BLaER1 (cell line): ENCODE results near the gene MEGF11.

Experiments used
- H3K27ac ChIP-seq: shearing (Covaris generic); formaldehyde crosslinking; 2 replicates; pipeline ENCODE4 v1.8.1; 2022
- H3K27me3 ChIP-seq: shearing (Covaris generic); formaldehyde crosslinking; 2 replicates; pipeline ENCODE4 v1.8.1; 2022
- H3K36me3 ChIP-seq: shearing (Covaris generic); formaldehyde crosslinking; 2 replicates; pipeline ENCODE4 v1.8.1; 2022
- H3K4me1 ChIP-seq: shearing (Covaris generic); formaldehyde crosslinking; 2 replicates; pipeline ENCODE4 v1.8.1; 2022
- H3K4me2 ChIP-seq: shearing (Covaris generic); formaldehyde crosslinking; 2 replicates; pipeline ENCODE4 v1.8.1; 2022
- H3K4me3 ChIP-seq: shearing (Covaris generic); formaldehyde crosslinking; 2 replicates; pipeline ENCODE4 v1.8.1; 2022
- H3K9ac ChIP-seq: shearing (Covaris generic); formaldehyde crosslinking; 2 replicates; pipeline ENCODE4 v1.8.1; 2022
- H3K9me3 ChIP-seq: shearing (Covaris generic); formaldehyde crosslinking; 2 replicates; pipeline ENCODE4 v1.8.1; 2022
- H4K20me1 ChIP-seq: shearing (Covaris generic); formaldehyde crosslinking; 2 replicates; pipeline ENCODE4 v1.8.1; 2022
- Cebpa-rat ChIP-seq: shearing (Covaris generic); IDR thresholded peaks from 2 replicates; pipeline ENCODE4 v1.8.1; 2022

Gene MEGF11

GRCh38 chr15:65939901-65940617 is 313.5 kb downstream of the MEGF11 start:
- Histone ChIP-seq H3K36me3 (no peaks in the 10 kb centered on the region), H3K4me2 (no peak overlapping the region), H3K27me3 (no peaks in the 10 kb centered on the region), H3K9ac (no peak overlapping the region), H3K4me1 (no peaks in the 10 kb centered on the region), H4K20me1 (no peaks in the 10 kb centered on the region), H3K9me3 (no peaks in the 10 kb centered on the region), H3K4me3 (no peak overlapping the region), H3K27ac (no peak overlapping the region)
- no peak for TF ChIP-seq Cebpa-rat

GRCh38 chr15:65938604-65939003 is 314.9 kb downstream of the MEGF11 start:
- Histone ChIP-seq H3K4me2 (no peak overlapping the region), H3K27me3 (no peaks in the 10 kb centered on the region), H3K4me3 (no peak overlapping the region), H3K9ac (no peak overlapping the region), H3K27ac (no peak overlapping the region), H3K36me3 (no peaks in the 10 kb centered on the region), H4K20me1 (no peaks in the 10 kb centered on the region), H3K9me3 (no peaks in the 10 kb centered on the region), H3K4me1 (no peaks in the 10 kb centered on the region)
- TF ChIP-seq Cebpa-rat = no peak

DNA sequence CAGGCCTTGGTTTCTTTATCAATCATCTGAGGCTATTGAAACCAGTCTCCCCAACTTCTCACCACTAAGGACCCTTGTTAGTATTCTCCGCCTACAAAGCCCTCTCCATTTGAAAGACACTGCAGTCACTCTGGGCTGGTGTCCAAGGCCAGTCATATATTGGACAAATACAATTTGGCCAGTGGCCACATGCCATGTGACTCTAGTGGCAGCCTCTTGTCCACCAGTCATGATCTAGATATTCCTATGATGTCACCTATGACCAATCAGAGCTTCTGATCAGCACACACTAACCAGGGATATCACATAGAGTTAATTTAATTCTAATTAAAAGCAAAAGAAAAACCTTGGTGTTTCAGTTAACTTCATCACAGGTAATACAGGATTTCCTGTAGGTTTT is 316.1 kb downstream of the MEGF11 start:
- Histone ChIP-seq H3K27me3 (no peaks in the 10 kb centered on the region), H3K9me3 (no peaks in the 10 kb centered on the region), H3K4me3 (no peak overlapping the region), H3K4me1 (no peaks in the 10 kb centered on the region), H3K9ac (no peak overlapping the region), H3K4me2 (no peak overlapping the region), H3K27ac (no peak overlapping the region), H3K36me3 (no peaks in the 10 kb centered on the region), H4K20me1 (no peaks in the 10 kb centered on the region)
- TF ChIP-seq Cebpa-rat = no peak

- Histone ChIP-seq H3K4me2 (no peak overlapping the region), H3K4me3 (no peak overlapping the region), H3K9ac (no peak overlapping the region), H3K36me3 (no peaks in the 10 kb centered on the region), H3K27me3 (no peaks in the 10 kb centered on the region), H4K20me1 (no peaks in the 10 kb centered on the region), H3K4me1 (no peaks in the 10 kb centered on the region), H3K9me3 (no peaks in the 10 kb centered on the region), H3K27ac (no peak overlapping the region)
- no peak for TF ChIP-seq Cebpa-rat
Measured at GRCh38 chr15:65937054-65937453, 316.5 kb downstream of the MEGF11 start.

DNA sequence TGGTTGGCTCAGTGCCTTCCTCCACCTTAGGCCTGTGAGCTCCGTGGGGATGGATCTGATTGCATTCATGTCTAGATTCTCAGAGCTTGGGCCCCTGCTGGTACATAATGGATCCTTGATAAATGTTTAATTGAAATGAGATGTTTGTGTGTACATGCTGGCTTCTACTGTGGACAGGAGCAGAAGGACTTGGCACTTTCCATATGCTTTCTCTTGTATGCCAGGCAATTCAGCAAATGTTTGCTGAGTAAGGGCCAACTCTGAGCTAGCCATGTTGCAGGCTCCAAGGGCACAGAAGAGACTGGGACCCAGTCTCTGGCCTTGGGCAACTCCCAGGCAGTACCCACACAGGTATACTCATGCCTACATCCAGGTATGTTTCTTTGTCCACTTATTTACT is 317.3 kb downstream of the MEGF11 start:
- H3K9ac ChIP-seq = no peak overlapping the region
- H3K4me2 ChIP-seq = no peak overlapping the region
- H4K20me1 ChIP-seq = no peaks in the 10 kb centered on the region
- no peaks in the 10 kb centered on the region for H3K36me3 ChIP-seq
- no peak overlapping the region for H3K4me3 ChIP-seq
- H3K27me3 ChIP-seq = no peaks in the 10 kb centered on the region
- H3K27ac ChIP-seq = no peak overlapping the region
- no peaks in the 10 kb centered on the region for H3K9me3 ChIP-seq
- no peaks in the 10 kb centered on the region for H3K4me1 ChIP-seq
- no peak for TF ChIP-seq Cebpa-rat

- no peak overlapping the region for H3K27ac ChIP-seq
- H3K4me1 ChIP-seq = no peaks in the 10 kb centered on the region
- no peak overlapping the region for H3K4me2 ChIP-seq
- TF ChIP-seq Cebpa-rat = no peak
- no peaks in the 10 kb centered on the region for H3K27me3 ChIP-seq
- H3K9ac ChIP-seq = no peak overlapping the region
- no peaks in the 10 kb centered on the region for H3K36me3 ChIP-seq
- H3K4me3 ChIP-seq = no peak overlapping the region
- no peaks in the 10 kb centered on the region for H3K9me3 ChIP-seq
- no peaks in the 10 kb centered on the region for H4K20me1 ChIP-seq
Measured at GRCh38 chr15:65935391-65935790, 318.2 kb downstream of the MEGF11 start.

- no peaks in the 10 kb centered on the region for H3K27me3 ChIP-seq
- no peaks in the 10 kb centered on the region for H3K36me3 ChIP-seq
- H3K4me3 ChIP-seq = no peak overlapping the region
Measured at GRCh38 chr15:65931221-65931620, 322.3 kb downstream of the MEGF11 start.

DNA sequence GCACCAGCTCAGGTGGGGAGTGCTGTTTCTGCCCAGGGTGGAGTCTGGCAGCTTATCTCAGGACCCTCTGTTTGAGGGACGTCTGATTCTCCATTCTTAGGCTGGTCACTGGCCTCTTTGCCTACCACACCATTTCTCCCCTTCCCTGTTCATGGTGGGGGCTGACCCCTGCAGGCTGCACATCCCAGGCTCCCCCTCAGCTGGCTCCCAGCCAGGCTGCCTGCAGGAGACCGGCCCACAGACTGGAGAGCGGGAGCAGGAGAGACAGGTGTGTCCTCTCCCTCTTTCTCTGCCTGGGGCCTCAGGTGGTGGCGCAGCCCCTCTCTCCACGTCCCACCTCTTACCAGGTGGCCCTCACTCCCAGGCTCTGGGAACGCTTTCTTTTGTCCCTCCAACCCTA is 323.4 kb downstream of the MEGF11 start:
- Histone ChIP-seq H3K9ac (no peak overlapping the region), H3K36me3 (no peaks in the 10 kb centered on the region)
- no peak for TF ChIP-seq Cebpa-rat

More at GRCh38 chr15:65931221-65931620, 322.3 kb downstream of the MEGF11 start:
- H3K27ac ChIP-seq = no peak overlapping the region
- no peak overlapping the region for H3K9ac ChIP-seq
- H3K9me3 ChIP-seq = no peaks in the 10 kb centered on the region
- H3K4me1 ChIP-seq = no peaks in the 10 kb centered on the region
- no peak overlapping the region for H3K4me2 ChIP-seq
- TF ChIP-seq Cebpa-rat = no peak
- H4K20me1 ChIP-seq = no peaks in the 10 kb centered on the region

GRCh38 chr15:65929573-65929972 is 324.0 kb downstream of the MEGF11 start:
- no peak overlapping the region for H3K4me2 ChIP-seq
- H3K36me3 ChIP-seq = no peaks in the 10 kb centered on the region
- no peaks in the 10 kb centered on the region for H3K4me1 ChIP-seq
- no peak overlapping the region for H3K4me3 ChIP-seq
- H3K9ac ChIP-seq = no peak overlapping the region
- H3K27me3 ChIP-seq = no peaks in the 10 kb centered on the region
- no peak overlapping the region for H3K27ac ChIP-seq
- H3K9me3 ChIP-seq = no peaks in the 10 kb centered on the region
- no peaks in the 10 kb centered on the region for H4K20me1 ChIP-seq
- no peak for TF ChIP-seq Cebpa-rat

More for the DNA sequence above, 323.4 kb downstream of the MEGF11 start:
- Histone ChIP-seq H3K4me2 (no peak overlapping the region), H3K9me3 (no peaks in the 10 kb centered on the region), H3K27me3 (no peaks in the 10 kb centered on the region), H3K4me1 (no peaks in the 10 kb centered on the region), H3K4me3 (no peak overlapping the region), H3K27ac (no peak overlapping the region), H4K20me1 (no peaks in the 10 kb centered on the region)

GRCh38 chr15:65927545-65927944 is 326.0 kb downstream of the MEGF11 start:
- no peak overlapping the region for H3K4me3 ChIP-seq
- no peak for TF ChIP-seq Cebpa-rat
- no peak overlapping the region for H3K9ac ChIP-seq
- H3K36me3 ChIP-seq = no peaks in the 10 kb centered on the region
- H3K9me3 ChIP-seq = no peaks in the 10 kb centered on the region
- no peaks in the 10 kb centered on the region for H3K27me3 ChIP-seq
- H4K20me1 ChIP-seq = peaks cover 2% of the 10 kb centered on the region; the same call in 1 of the 2 replicates
- no peak overlapping the region for H3K27ac ChIP-seq
- H3K4me2 ChIP-seq = no peak overlapping the region
- H3K4me1 ChIP-seq = no peaks in the 10 kb centered on the region

DNA sequence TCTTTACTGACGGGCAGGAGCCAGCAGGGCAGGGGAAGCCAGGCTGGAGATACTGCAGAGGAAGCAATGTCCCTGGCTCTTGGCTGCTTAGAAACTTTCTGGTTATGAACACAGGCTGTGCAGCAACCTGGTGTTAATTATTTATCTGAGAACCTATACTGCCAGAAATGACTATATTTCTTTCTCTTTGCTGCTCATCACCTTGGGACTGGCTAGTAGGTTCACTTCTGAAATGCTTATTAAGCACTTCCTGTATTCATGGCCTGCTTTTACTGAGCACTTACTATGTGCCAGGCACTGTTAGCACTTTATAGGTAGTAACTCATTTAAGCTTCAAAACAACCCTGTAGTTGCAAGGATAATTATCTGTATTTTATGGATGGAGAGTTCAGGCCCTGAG is 326.7 kb downstream of the MEGF11 start:
- Histone ChIP-seq H3K9ac (no peak overlapping the region), H3K27ac (no peak overlapping the region), H3K9me3 (no peaks in the 10 kb centered on the region), H3K4me2 (no peak overlapping the region), H3K4me1 (no peaks in the 10 kb centered on the region), H4K20me1 (peaks cover 8% of the 10 kb centered on the region; the same call in 1 of the 2 replicates), H3K4me3 (no peak overlapping the region), H3K27me3 (no peaks in the 10 kb centered on the region), H3K36me3 (no peaks in the 10 kb centered on the region)
- no peak for TF ChIP-seq Cebpa-rat
